HG03045 (cell line): ENCODE results near the gene CD44.

Experiments used
- ATAC-seq: cut with Tn5 transposase; IDR thresholded peaks from one replicate; pipeline ENCODE4 v1.9.1; 2021; ENCODE audit warnings: mild to moderate bottlenecking, moderate library complexity; ENCODE audit not compliant: unreplicated experiment

CD44 gene

GRCh38 chr11:35234460-35235156, 95.6 kb downstream of the CD44 start:
- no peak for ATAC-seq

- ATAC-seq, result no peak
Observed at GRCh38 chr11:35235157-35235468, 96.1 kb downstream of the CD44 start.

- no peak for ATAC-seq
Observed at GRCh38 chr11:35235498-35235897, 96.5 kb downstream of the CD44 start.

GRCh38 chr11:35235936-35236666, 97.1 kb downstream of the CD44 start:
- ATAC-seq, result no peak

- ATAC-seq, result no peak
Observed at GRCh38 chr11:35236667-35237003, 97.7 kb downstream of the CD44 start.

- no peak for ATAC-seq
Observed at GRCh38 chr11:35237351-35237750, 98.4 kb downstream of the CD44 start.

GRCh38 chr11:35237860-35238715, 99.1 kb downstream of the CD44 start:
- ATAC-seq, result no peak

GRCh38 chr11:35238882-35239281, 99.9 kb downstream of the CD44 start:
- ATAC-seq, result no peak

GRCh38 chr11:35239471-35240075, 100.6 kb downstream of the CD44 start:
- no peak for ATAC-seq

- no peak for ATAC-seq
Observed at GRCh38 chr11:35241083-35241482, 102.1 kb downstream of the CD44 start.

- ATAC-seq, result no peak
Observed at GRCh38 chr11:35241531-35241930, 102.6 kb downstream of the CD44 start.

GRCh38 chr11:35242412-35243242, 103.7 kb downstream of the CD44 start:
- no peak for ATAC-seq

- no peak for ATAC-seq
Observed at GRCh38 chr11:35243774-35244173, 104.8 kb downstream of the CD44 start.

GRCh38 chr11:35245056-35245455, 106.1 kb downstream of the CD44 start:
- ATAC-seq, result no peak

- no peak for ATAC-seq
Observed at GRCh38 chr11:35245786-35246185, 106.8 kb downstream of the CD44 start.

- no peak for ATAC-seq
Observed at GRCh38 chr11:35246745-35247144, 107.8 kb downstream of the CD44 start.

- no peak for ATAC-seq
Observed at GRCh38 chr11:35247428-35247827, 108.5 kb downstream of the CD44 start.

GRCh38 chr11:35247863-35248262, 108.9 kb downstream of the CD44 start:
- no peak for ATAC-seq

GRCh38 chr11:35248558-35249323, 109.8 kb downstream of the CD44 start:
- no peak for ATAC-seq

GRCh38 chr11:35250192-35250591, 111.2 kb downstream of the CD44 start:
- ATAC-seq, result no peak
